MCF 10A (cell line): ENCODE data around the gene GRIN1. TPM values are rescaled to one million over a fixed set of nuclear protein-coding genes. Genes with fewer than 3 reads are reported as not detected.
"Not testable (repeated sequence)": the region's sequence is repeated elsewhere in the genome, so short reads cannot be mapped to it uniquely, and the experiment has no call there.

Experiments
- BruUV-seq: library from RNA; stranded (reverse); fragments of 400-500 nt; replicated peaks from 2 replicates; lab custom pipeline; 2021; lab: Mats Ljungman, UMichigan
- CTCF ChIA-PET: fragments of 300-600 bp; sonication (Branson Sonifier 250); formaldehyde crosslinking; extraction: SDS; loops from one replicate; lab custom pipeline; 2021; ENCODE audit warnings: antibody characterized with exemption, inconsistent platforms; lab: Yijun Ruan, JAX
- POLR2A ChIA-PET: fragments of 300-600, 350-650 bp; sonication (Branson Sonifier 250); formaldehyde crosslinking; extraction: SDS; loops from one replicate; lab custom pipeline; 2020; ENCODE audit warnings: antibody characterized with exemption, inconsistent platforms; lab: Yijun Ruan, JAX
- DNase-seq: peaks from one replicate; pipeline ENCODE4 v3.0.0-alpha.2; 2018; ENCODE audit not compliant: unreplicated experiment
- H3K27ac Mint-ChIP-seq: one replicate; pipeline ENCODE4 v1.8.0; 2022; ENCODE audit warnings: mild to moderate bottlenecking, low read depth, mixed read lengths; ENCODE audit not compliant: unreplicated experiment
- H3K27me3 Mint-ChIP-seq: one replicate; pipeline ENCODE4 v1.8.0; 2022; ENCODE audit warnings: mixed read lengths; ENCODE audit not compliant: insufficient read depth, unreplicated experiment
- H3K36me3 Mint-ChIP-seq: one replicate; pipeline ENCODE4 v1.8.0; 2022; ENCODE audit warnings: mild to moderate bottlenecking, moderate library complexity, mixed read lengths; ENCODE audit not compliant: insufficient read depth, unreplicated experiment
- H3K4me1 Mint-ChIP-seq: one replicate; pipeline ENCODE4 v1.8.0; 2022; ENCODE audit warnings: mixed read lengths; ENCODE audit not compliant: insufficient read depth, unreplicated experiment
- H3K4me3 Mint-ChIP-seq: one replicate; pipeline ENCODE4 v1.8.0; 2022; ENCODE audit warnings: mild to moderate bottlenecking, moderate library complexity, mixed read lengths; ENCODE audit not compliant: unreplicated experiment
- H3K9me3 Mint-ChIP-seq: one replicate; pipeline ENCODE4 v1.8.0; 2022; ENCODE audit warnings: mixed read lengths; ENCODE audit not compliant: unreplicated experiment
- intact Hi-C: fragments of 100-400 bp; cut with micrococcal nuclease; formaldehyde crosslinking; loops from 2 replicates; pipeline ENCODE4 v1.14.1; 2022
- total RNA-seq: library from RNA; stranded (reverse); gene quantifications from 2 replicates; pipeline ENCODE4 v1.2.3, GENCODE V29; 2022
- TF ChIP-seq, protein P1 (sequence below): fragments of 200-600 bp; IDR thresholded peaks from one replicate; pipeline ENCODE4 v1.8.0; 2022; ENCODE audit warnings: antibody characterized with exemption, mild to moderate bottlenecking; ENCODE audit not compliant: unreplicated experiment

GRIN1 gene
- total RNA-seq, 1 experiment from 2014 or later: 1.4 TPM

DNA sequence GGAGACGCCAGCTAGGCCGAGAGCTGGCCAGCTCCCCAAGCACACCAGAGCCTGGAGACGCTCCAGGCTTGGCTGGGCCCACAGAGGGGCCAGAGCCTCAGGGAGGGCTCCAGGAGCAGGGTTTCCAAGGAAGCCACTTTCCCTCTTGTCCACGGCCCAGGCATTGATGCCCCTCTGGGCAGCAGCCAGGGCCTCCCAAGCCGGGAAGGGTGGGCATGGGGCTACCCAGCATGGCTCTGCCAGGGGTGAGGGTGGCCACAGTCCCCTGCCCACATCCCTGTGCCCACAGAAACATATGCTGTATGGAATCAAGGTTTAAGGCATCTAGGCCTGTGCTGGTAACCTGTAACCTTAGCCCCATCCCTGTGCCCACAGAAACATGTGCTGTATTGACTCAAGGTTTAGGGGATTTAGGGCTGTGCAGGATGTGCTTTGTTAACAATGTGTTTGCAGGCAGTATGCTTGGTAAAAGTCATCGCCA is 22.9 kb upstream of the GRIN1 start:
- ChIA-PET CTCF (interaction anchor here (1.2 kb wide), 1 partner anchor 121 kb away, joined by 4 read pairs; no protein-coding TSS in a partner anchor), POLR2A (interaction anchor here (1.0 to 1.5 kb wide), 2 partner anchors 26 to 61 kb away, joined by 3 read pairs; no protein-coding TSS in a partner anchor)
- no peaks in the 10 kb centered on the region for H3K36me3 Mint-ChIP-seq
- no peak overlapping the region for H3K27ac Mint-ChIP-seq
- H3K4me1 Mint-ChIP-seq: no peaks in the 10 kb centered on the region
- TF ChIP-seq, protein P1, sequence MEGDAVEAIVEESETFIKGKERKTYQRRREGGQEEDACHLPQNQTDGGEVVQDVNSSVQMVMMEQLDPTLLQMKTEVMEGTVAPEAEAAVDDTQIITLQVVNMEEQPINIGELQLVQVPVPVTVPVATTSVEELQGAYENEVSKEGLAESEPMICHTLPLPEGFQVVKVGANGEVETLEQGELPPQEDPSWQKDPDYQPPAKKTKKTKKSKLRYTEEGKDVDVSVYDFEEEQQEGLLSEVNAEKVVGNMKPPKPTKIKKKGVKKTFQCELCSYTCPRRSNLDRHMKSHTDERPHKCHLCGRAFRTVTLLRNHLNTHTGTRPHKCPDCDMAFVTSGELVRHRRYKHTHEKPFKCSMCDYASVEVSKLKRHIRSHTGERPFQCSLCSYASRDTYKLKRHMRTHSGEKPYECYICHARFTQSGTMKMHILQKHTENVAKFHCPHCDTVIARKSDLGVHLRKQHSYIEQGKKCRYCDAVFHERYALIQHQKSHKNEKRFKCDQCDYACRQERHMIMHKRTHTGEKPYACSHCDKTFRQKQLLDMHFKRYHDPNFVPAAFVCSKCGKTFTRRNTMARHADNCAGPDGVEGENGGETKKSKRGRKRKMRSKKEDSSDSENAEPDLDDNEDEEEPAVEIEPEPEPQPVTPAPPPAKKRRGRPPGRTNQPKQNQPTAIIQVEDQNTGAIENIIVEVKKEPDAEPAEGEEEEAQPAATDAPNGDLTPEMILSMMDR: no peak
- intact Hi-C loops: no loop called here
- H3K4me3 Mint-ChIP-seq: peak overlapping the region; percentile 16
- H3K9me3 Mint-ChIP-seq: no peaks in the 10 kb centered on the region
- BruUV-seq: no TSS peak
- no peak for DNase-seq
- H3K27me3 Mint-ChIP-seq: no peaks in the 10 kb centered on the region

DNA sequence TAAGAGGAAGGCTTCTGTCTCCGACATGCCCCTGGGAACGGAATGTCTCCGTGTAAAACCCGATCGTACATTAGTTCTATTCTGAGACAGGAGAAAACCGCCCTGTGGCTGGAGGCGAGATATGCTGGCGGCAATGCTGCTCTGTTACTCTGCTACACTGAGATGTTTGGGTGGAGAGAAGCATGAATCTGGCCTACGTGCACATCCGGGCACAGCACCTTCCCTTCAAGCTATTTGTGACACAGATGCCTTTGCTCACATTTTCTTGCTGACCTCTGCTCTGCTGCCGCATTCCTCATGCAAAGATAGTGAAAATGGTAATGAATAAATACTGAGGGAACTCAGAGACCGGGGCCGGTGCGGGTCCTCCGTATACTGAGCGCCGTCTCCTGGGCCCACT is 22.2 kb upstream of the GRIN1 start:
- ChIA-PET POLR2A (interaction anchor here (1.5 to 1.7 kb wide), 2 partner anchors 60 to 124 kb away, joined by 3 to 4 read pairs; partner anchors contain the start of gene TUBB4B), CTCF (interaction anchor here (1.2 kb wide), 1 partner anchor 120 kb away, joined by 4 read pairs; no protein-coding TSS in a partner anchor)
- Mint-ChIP-seq H3K36me3 (no peaks in the 10 kb centered on the region), H3K27me3 (no peaks in the 10 kb centered on the region), H3K27ac (no peak overlapping the region), H3K9me3 (no peaks in the 10 kb centered on the region), H3K4me1 (peaks cover under 1% of the 10 kb centered on the region), H3K4me3 (no peak overlapping the region)
- intact Hi-C loops: no loop called here
- BruUV-seq: no TSS peak
- DNase-seq: no peak
- TF ChIP-seq, protein P1: no peak

DNA sequence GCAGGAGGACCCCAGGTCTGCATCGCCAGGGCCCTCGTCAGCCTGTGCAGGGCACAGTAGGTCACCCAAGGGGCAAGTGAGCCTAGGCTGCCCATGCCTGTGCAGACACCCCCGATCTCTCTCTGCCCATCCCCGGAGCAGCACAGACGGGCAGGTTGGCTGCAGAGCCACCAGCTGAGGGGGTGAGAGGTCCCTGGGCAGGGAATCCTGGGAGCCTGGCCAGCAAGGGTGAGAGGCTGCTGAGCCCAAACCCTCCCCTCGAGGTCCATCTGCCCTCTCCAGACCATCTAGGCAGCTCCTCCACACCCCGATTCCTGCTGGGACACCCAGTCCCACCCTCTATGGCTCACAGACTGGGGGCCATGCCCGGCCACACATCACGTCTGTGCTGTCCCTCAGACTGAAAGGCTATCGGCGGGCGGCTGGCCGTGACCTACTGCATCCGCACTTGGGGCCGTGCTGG is 21.7 kb upstream of the GRIN1 start:
- BruUV-seq: no TSS peak
- ChIA-PET CTCF (interaction anchor here (1.2 kb wide), 1 partner anchor 119 kb away, joined by 4 read pairs; no protein-coding TSS in a partner anchor), POLR2A (interaction anchor here (1.1 to 1.7 kb wide), 2 partner anchors 10 to 123 kb away, joined by 3 to 4 read pairs; partner anchors contain the start of gene TUBB4B)
- H3K36me3 Mint-ChIP-seq: no peaks in the 10 kb centered on the region
- no peak for DNase-seq
- TF ChIP-seq, protein P1: no peak
- H3K27me3 Mint-ChIP-seq: no peaks in the 10 kb centered on the region
- no peaks in the 10 kb centered on the region for H3K9me3 Mint-ChIP-seq
- intact Hi-C loops: no loop called here
- no peak overlapping the region for H3K4me3 Mint-ChIP-seq
- peaks cover 6% of the 10 kb centered on the region for H3K4me1 Mint-ChIP-seq
- no peak overlapping the region for H3K27ac Mint-ChIP-seq

DNA sequence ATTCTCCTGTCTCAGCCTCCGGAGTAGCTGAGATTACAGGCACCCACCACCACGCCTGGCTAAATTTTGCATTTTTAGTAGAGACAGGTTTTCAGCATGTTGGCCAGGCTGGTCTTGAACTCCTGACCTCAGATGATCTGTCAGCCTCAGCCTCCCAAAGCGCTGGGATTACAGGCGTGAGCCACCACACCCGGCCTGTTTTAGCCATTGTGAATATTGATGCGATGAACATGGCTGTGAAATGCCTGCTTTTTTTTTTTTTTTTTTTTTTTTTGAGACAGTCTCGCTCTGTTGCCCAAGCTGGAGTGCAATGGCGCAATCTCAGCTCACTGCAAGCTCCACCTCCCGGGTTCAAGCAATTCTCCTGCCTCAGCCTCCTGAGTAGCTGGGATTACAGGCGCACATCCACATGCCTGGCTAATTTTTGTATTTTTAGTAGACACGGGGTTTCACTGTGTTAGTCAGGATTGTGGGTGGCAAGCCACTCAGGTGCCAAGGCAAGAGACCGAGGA is 20.8 kb upstream of the GRIN1 start:
- not testable (repeated sequence) for H3K27ac Mint-ChIP-seq, H3K9me3 Mint-ChIP-seq, H3K4me1 Mint-ChIP-seq, H3K4me3 Mint-ChIP-seq, H3K36me3 Mint-ChIP-seq, BruUV-seq, DNase-seq, H3K27me3 Mint-ChIP-seq
- ChIA-PET POLR2A (interaction anchor here (1.1 to 1.7 kb wide), 2 partner anchors 9 to 122 kb away, joined by 3 to 4 read pairs; partner anchors contain the start of gene TUBB4B), CTCF (interaction anchor here (0.6 to 3.1 kb wide), 8 partner anchors 13 to 331 kb away, joined by 3 to 15 read pairs (median 4); partner anchors contain the start of gene RNF224)
- intact Hi-C loops: loop anchor here (1.0 kb wide), 1 partner anchor 109 kb away; the partner anchor contains the start of gene RNF224

DNA sequence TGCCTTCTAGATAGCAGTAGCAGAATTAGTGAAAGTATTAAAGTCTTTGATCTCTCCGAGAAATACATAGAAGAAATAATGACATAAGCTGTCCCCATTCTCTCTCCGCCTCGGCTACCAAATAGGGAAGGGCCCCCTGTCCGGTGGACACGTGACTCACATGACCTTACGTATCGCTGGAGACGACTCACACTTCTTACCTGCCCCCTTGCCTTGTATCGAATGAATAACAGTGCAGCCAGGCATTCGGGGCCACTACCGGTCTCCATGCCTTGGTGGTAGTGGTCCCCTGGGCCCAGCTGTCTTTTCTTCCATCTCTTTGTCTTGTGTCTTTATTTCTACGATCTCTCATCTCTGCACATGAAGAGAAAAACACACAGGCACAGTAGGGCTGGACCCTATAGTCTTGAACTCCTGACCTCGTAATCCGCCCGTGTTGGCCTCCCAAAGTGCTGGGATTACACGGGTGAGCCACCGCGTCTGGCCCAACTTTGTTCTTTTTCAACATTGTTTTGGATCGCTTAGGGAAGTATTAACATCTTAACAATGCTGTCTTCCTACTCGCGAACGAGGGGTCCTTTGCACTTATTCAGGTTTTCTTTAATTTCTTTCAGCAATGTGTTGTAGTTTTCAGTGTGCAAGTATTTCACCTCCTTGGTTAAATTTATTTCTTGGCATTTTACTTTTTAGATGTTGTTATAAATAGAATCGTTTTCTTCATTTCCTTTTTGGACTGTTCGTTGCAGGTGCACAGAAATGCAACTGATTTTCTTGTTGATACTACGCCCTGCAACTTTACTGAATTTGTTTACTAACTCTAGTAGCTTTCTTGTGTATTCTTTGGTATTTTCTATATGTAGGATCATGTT is 16.8 kb upstream of the GRIN1 start:
- H3K4me1 Mint-ChIP-seq: peaks cover 11% of the 10 kb centered on the region
- POLR2A ChIA-PET: interaction anchor here (1.0 to 1.6 kb wide), 3 partner anchors 35 to 119 kb away, joined by 3 to 4 read pairs (median 4); partner anchors contain the start of genes MAN1B1, SSNA1 and TUBB4B
- intact Hi-C loops, H3K27ac Mint-ChIP-seq, H3K36me3 Mint-ChIP-seq, H3K27me3 Mint-ChIP-seq, H3K9me3 Mint-ChIP-seq, DNase-seq, H3K4me3 Mint-ChIP-seq, BruUV-seq: not testable (repeated sequence)
- CTCF ChIA-PET: interaction anchor here (0.6 to 2.4 kb wide), 3 partner anchors 65 to 459 kb away, joined by 3 to 14 read pairs (median 3); partner anchors contain the start of gene RNF224

DNA sequence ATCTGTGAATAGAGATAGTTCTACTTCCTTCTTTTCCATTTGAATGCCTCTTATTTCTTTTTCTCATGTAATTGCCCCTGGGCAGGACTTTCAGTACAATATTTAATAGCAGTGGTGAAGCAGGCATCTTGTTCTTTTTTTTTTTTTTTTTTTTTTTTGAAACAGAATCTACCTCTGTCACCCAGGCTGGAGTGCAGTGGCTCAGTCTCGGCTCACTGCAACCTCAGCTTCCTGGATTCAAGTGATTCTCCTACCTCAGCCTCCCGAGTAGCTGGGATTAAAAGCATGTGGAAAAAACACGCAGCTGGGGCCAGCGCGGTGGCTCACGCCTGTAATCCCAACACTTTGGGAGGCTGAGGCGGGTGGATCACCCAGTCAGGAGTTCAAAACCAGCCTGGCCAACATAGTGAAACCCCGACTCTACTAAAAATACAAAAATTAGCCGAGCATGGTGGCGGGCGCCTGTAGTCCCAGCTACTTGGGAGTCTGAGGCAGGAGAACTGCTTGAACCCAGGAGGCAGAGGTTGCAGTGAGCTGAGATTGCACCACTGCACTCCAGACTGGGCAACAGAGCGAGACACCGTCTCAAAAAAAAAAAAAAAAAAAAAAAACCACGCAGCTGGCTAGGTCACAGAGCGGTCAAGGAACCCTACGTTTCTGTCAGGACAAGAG is 16.0 kb upstream of the GRIN1 start:
- DNase-seq, H3K4me3 Mint-ChIP-seq, H3K27me3 Mint-ChIP-seq, H3K36me3 Mint-ChIP-seq, H3K27ac Mint-ChIP-seq, intact Hi-C loops, BruUV-seq, H3K9me3 Mint-ChIP-seq: not testable (repeated sequence)
- peaks cover 18% of the 10 kb centered on the region for H3K4me1 Mint-ChIP-seq
- ChIA-PET POLR2A (interaction anchor here (1.0 to 1.6 kb wide), 2 partner anchors 66 to 118 kb away, joined by 3 to 4 read pairs; partner anchors contain the start of genes SSNA1 and TUBB4B), CTCF (interaction anchor here (0.6 to 2.4 kb wide), 3 partner anchors 65 to 458 kb away, joined by 3 to 14 read pairs (median 3); partner anchors contain the start of gene RNF224)
